Stimulated activated memory B cell treated with anti-CD40 and anti-IgM and Interleukin-4, amounts not matched to agents 10 μg/mL and 1 μg/mL and 100 μg/mL, for 72 hours (primary cell): ENCODE measurements around the gene FCER1G.
A peak's percentile ranks its signal among the peaks of the same experiment; 100 is the strongest.
"Not testable (repeated sequence)": the region's sequence is repeated elsewhere in the genome, so short reads cannot be mapped to it uniquely, and the experiment has no call there.

Experiments used
- ATAC-seq: fragments of 150-1000 bp; cut with Tn5 transposase; 2 replicates; pipeline ENCODE4 v1.10.0; 2021
- H3K27ac Mint-ChIP-seq: one replicate; pipeline ENCODE4 v1.8.0; 2022; ENCODE audit warnings: mild to moderate bottlenecking, mixed read lengths
- H3K27me3 Mint-ChIP-seq: one replicate; pipeline ENCODE4 v1.8.0; 2022; ENCODE audit warnings: mixed read lengths
- H3K36me3 Mint-ChIP-seq: one replicate; pipeline ENCODE4 v1.8.0; 2022; ENCODE audit warnings: mixed read lengths
- H3K4me1 Mint-ChIP-seq: one replicate; pipeline ENCODE4 v1.8.0; 2022; ENCODE audit warnings: mixed read lengths
- H3K4me3 Mint-ChIP-seq: one replicate; pipeline ENCODE4 v1.8.0; 2022; ENCODE audit warnings: mild to moderate bottlenecking, moderate library complexity, mixed read lengths
- H3K9me3 Mint-ChIP-seq: one replicate; pipeline ENCODE4 v1.8.0; 2022; ENCODE audit warnings: mixed read lengths

FCER1G gene

GRCh38 chr1:161257109-161257508, 42.0 kb downstream of the FCER1G start:
- Mint-ChIP-seq H3K4me1 (peaks cover 38% of the 10 kb centered on the region), H3K9me3 (peaks cover 21% of the 10 kb centered on the region), H3K36me3 (peaks cover 24% of the 10 kb centered on the region), H3K27me3 (peaks cover 53% of the 10 kb centered on the region)
- not testable (repeated sequence) for H3K27ac Mint-ChIP-seq, ATAC-seq, H3K4me3 Mint-ChIP-seq

DNA sequence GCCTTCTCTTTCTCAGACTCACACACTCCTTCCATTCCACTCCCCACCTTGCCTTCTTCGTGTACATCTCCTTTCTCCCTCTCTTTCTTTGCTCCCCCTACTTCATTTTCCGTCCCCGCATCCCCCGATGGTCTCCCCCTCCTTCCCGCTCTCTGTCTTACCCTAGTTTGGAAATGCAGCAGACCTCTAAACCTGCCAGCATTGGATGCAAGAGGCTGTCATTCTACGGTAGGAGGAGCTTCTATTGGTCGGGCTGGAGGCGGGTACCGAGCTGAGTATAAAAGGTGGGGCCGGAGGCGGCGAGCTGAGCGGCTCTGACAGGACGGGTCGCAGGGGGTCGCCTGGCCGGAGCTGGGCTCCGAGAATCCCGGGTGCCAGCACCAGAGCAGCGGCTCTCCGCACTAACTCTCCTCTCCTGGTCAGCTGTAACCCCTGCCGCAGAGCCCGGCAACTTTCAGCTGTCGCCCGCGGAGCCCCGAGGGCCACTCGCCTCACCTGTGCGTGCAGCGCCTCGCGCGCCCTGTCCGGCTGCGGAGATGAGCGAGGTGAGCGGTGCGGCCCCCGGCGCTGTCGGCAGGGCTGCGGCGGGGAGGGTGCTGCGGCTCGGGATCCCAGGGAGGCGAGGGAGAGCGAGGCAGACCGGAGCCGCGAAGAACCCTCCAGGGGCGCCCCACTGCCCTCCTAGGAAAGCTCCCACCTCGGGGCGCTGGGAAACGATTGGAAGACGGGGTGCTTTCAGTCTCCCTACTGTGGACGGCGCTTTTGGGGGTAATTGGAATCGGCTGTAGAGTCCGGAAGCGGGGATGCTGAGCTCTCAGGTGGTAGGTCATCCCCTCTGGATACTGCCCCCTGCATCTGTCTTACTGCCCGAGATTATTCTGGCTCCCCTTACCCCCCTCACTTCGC, 43.6 kb downstream of the FCER1G start, which contains the start of gene PCP4L1:
PCP4L1 (plus strand) TSS at position 307 of the 906 bp plus-strand sequence; CDS start at position 537, 230 bp downstream.
- Mint-ChIP-seq H3K27ac (no peak within 1 kb of the TSS), H3K9me3 (peaks cover 21% of the 10 kb centered on the region), H3K36me3 (peaks cover 24% of the 10 kb centered on the region), H3K4me3 (peak within 1 kb of the TSS; percentile 70), H3K4me1 (peaks cover 38% of the 10 kb centered on the region), H3K27me3 (peaks cover 62% of the 10 kb centered on the region)
- ATAC-seq, result peak; percentile 73

GRCh38 chr1:161259345-161259702, 44.2 kb downstream of the FCER1G start:
- H3K27ac Mint-ChIP-seq, result no peak overlapping the region

GRCh38 chr1:161259765-161260164, 44.7 kb downstream of the FCER1G start:
- Mint-ChIP-seq H3K4me3 (no peak overlapping the region), H3K27me3 (peaks cover 68% of the 10 kb centered on the region), H3K36me3 (peaks cover 24% of the 10 kb centered on the region), H3K27ac (no peak overlapping the region), H3K4me1 (peaks cover 38% of the 10 kb centered on the region), H3K9me3 (peaks cover 21% of the 10 kb centered on the region)
- ATAC-seq, result no peak

More at GRCh38 chr1:161259345-161259702, 44.2 kb downstream of the FCER1G start:
- H3K36me3 Mint-ChIP-seq, result peaks cover 24% of the 10 kb centered on the region
- no peak for ATAC-seq
- peak overlapping the region; percentile 52 for H3K4me3 Mint-ChIP-seq
- peaks cover 63% of the 10 kb centered on the region for H3K27me3 Mint-ChIP-seq
- peaks cover 21% of the 10 kb centered on the region for H3K9me3 Mint-ChIP-seq
- H3K4me1 Mint-ChIP-seq, result peaks cover 38% of the 10 kb centered on the region

DNA sequence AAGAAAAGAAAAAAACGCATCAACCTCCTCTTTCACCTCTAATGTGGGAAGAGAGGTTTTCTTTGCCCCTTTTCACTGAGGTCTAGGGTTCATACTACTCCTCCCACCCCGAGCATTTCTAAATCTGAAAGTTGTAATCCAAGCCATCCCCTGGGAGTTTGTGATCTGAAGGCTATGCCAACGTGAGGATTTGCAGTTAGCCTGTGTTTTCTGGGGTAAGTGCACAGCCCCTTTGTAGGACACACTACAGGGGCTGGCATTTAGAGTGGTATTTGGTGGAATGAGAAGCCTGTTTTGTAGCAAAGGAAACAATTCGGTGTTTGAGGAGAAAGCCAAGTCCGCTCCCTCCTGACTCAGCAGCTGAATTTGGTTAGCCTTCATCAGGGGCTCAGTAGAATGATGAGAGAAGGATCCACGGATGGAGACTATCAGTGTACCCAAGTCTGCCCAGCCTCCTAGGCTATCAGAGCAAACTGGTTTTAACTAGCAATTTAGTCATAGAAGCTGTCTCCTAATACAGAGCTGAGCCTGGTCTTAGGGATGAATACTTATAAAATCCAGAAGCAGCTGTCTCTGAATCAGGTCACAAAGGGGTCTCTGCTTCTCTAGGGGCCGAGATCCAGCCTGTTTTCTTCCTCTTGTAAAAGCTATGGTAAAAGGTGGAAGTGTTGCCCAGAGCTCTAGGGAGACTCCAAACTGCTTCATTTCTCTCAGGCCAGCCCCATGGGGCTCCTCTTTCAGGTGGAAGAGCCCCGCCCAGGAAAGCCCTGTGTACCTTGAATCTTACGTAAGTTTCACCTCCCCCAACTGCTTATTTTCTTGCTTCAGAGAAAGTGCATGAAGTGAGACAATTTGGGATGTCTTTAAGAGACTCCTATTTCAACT, 45.5 kb downstream of the FCER1G start:
- H3K27ac Mint-ChIP-seq, result no peak overlapping the region
- no peak overlapping the region for H3K4me3 Mint-ChIP-seq
- peaks cover 38% of the 10 kb centered on the region for H3K4me1 Mint-ChIP-seq
- peaks cover 73% of the 10 kb centered on the region for H3K27me3 Mint-ChIP-seq
- H3K36me3 Mint-ChIP-seq, result peaks cover 22% of the 10 kb centered on the region
- no peak for ATAC-seq
- peaks cover 19% of the 10 kb centered on the region for H3K9me3 Mint-ChIP-seq

DNA sequence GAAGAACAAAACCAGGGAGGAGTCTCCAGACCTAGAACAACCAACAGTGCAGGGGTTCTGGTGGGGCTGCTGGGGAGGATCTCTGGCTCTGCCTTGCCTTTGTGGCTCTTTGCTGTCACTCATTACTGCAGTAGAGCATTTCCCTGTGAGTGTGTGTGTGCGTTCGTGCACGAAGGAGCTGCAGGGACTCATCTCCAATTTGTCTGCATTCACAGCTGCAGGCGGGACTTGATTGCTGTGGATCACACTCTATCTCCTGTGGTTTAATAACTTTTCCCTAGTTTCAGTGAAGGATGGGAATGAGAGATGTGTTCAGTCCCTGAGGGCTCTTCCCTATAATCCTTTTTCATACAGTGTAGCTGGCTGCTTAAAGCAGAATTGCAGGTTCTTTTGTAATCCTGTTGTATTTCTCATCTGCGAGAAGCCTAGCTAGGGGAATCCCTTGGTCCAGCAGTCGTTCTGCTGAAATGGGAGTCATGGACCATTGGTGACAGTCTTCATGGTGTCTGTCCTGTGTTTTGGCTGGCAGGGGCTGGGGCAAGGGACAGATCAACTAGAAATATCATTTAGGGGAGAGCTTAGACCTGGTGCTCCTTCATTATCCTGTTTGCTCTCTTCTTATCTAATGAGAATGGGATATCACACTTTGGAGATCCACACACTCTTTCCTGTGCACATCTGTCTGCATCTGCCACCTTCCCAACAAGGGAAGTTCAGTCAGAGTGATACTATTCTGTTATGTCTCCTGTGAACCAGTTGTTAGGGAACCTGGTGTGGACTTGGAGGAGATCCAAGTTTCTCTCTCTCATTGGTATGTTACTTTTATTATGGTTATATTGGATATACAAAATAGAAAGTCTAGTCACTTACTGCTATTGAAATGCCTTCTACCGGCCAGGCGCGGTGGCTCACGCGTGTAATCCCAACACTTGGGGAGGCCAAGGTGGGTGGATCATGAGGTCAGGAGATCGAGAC, 46.5 kb downstream of the FCER1G start:
- peaks cover 73% of the 10 kb centered on the region for H3K27me3 Mint-ChIP-seq
- peaks cover 18% of the 10 kb centered on the region for H3K36me3 Mint-ChIP-seq
- H3K9me3 Mint-ChIP-seq, result peaks cover 15% of the 10 kb centered on the region
- no peak for ATAC-seq
- no peak overlapping the region for H3K4me3 Mint-ChIP-seq
- peaks cover 38% of the 10 kb centered on the region for H3K4me1 Mint-ChIP-seq
- no peak overlapping the region for H3K27ac Mint-ChIP-seq

GRCh38 chr1:161265305-161265704, 50.2 kb downstream of the FCER1G start:
- Mint-ChIP-seq H3K36me3 (no peaks in the 10 kb centered on the region), H3K27ac (no peak overlapping the region), H3K9me3 (no peaks in the 10 kb centered on the region), H3K4me3 (no peak overlapping the region), H3K27me3 (peaks cover 37% of the 10 kb centered on the region), H3K4me1 (peaks cover 32% of the 10 kb centered on the region)
- no peak for ATAC-seq

DNA sequence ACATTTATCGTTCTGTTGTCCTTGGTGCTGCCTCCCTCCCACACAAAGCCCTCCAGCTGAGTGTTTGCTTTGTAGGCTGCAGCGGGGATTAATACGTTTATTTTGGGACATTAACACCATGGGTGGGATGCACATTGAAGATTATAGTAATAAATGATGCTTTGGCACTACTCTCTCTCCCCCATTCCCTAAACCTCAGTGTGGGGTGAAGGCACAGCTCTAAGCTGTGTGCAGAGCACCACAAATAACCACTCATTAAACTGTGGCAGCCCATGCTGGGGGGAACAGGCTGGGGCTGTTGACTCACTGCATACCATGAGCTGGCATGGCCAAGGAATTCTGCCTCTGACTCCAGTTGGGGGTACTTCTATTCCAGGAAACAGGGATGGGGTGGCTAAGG, 51.1 kb downstream of the FCER1G start:
- ATAC-seq, result no peak
- no peak overlapping the region for H3K4me3 Mint-ChIP-seq
- no peaks in the 10 kb centered on the region for H3K36me3 Mint-ChIP-seq
- peaks cover 23% of the 10 kb centered on the region for H3K4me1 Mint-ChIP-seq
- H3K9me3 Mint-ChIP-seq, result no peaks in the 10 kb centered on the region
- no peak overlapping the region for H3K27ac Mint-ChIP-seq
- H3K27me3 Mint-ChIP-seq, result peaks cover 28% of the 10 kb centered on the region

DNA sequence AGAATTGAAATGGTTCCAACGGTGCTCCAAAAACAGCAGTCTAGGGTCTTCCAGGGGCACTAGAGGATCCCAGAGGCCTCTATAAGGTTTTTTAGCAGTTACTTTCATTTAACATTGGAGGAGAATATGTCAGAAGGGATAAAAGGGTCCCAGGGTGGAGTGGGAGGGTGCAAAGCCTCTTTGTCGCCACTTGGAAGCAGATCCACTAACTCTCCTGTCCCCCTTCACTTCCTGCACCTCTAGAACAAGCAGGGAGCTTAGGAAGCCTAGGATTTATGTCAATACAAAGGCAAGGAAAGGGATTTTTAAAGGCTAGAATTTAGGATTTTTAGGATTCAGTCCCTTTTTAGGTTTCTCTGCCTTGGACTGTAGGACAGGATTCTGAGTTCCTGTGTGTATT, 51.7 kb downstream of the FCER1G start:
- no peaks in the 10 kb centered on the region for H3K36me3 Mint-ChIP-seq
- H3K4me1 Mint-ChIP-seq, result peaks cover 16% of the 10 kb centered on the region
- no peak overlapping the region for H3K4me3 Mint-ChIP-seq
- no peak for ATAC-seq
- no peaks in the 10 kb centered on the region for H3K9me3 Mint-ChIP-seq
- no peak overlapping the region for H3K27ac Mint-ChIP-seq
- H3K27me3 Mint-ChIP-seq, result peaks cover 27% of the 10 kb centered on the region

DNA sequence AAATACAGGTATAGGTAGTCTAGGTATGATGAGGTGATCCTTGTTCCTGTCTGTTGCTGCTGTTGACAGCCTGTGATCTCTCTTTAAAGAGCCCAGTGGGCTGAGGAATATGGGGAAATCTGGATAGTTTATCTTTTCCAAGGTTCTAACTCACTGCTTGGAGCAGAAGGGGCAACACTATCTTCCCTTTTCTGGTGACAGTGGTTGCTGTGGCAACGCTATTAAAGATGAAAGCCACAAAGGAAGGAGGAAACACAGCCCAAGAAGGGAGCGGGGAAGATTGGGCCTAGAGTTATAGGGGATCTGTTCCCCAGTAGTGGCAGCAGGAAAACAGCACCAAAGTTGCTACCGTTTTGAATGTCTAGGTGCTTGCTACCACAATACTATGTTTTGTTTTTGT, 52.2 kb downstream of the FCER1G start:
- no peak overlapping the region for H3K27ac Mint-ChIP-seq
- H3K4me1 Mint-ChIP-seq, result peaks cover 14% of the 10 kb centered on the region
- H3K9me3 Mint-ChIP-seq, result no peaks in the 10 kb centered on the region
- no peak overlapping the region for H3K4me3 Mint-ChIP-seq
- H3K36me3 Mint-ChIP-seq, result no peaks in the 10 kb centered on the region
- ATAC-seq, result no peak
- peaks cover 27% of the 10 kb centered on the region for H3K27me3 Mint-ChIP-seq
